AG10803 (cell line): ENCODE measurements around the gene RAP1GAP.
A peak's percentile ranks its signal among the peaks of the same experiment; 100 is the strongest.

Experiments used
- DNase-seq: peaks from one replicate; pipeline ENCODE4 v3.0.0; 2010; ENCODE audit warnings: low read depth
- H3K4me3 ChIP-seq: 2 replicates; pipeline ENCODE4 v1.5.1; 2011; ENCODE audit warnings: mild to moderate bottlenecking, low read length, control low read depth
- CTCF ChIP-seq: conservative IDR thresholded peaks from 2 replicates; pipeline ENCODE4 v1.5.1; 2011; ENCODE audit warnings: mild to moderate bottlenecking, low read length, control low read depth, inconsistent platforms

Gene RAP1GAP

DNA sequence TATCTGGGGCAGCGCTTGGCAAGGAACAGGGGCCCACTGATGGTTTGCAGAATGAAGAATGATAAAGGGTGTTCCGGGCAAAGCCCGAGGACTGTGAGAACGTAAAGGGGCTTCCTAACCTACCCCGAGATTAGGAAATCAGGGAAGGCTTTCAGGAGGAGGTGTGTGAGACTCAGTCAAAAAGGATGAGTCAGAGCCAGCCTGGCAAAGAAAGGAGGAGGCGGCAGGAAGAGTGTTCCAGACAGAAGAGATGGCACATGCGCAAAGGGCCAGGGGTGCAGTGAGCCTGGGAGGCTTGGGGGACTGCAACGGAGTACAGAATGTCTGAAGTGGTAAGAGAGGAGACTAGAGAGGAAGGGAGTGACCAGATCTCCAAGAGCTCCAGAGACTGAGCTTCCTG, 70.3 kb downstream of the RAP1GAP start:
- no peak overlapping the region for H3K4me3 ChIP-seq
- TF ChIP-seq CTCF = no peak
- no peak for DNase-seq

DNA sequence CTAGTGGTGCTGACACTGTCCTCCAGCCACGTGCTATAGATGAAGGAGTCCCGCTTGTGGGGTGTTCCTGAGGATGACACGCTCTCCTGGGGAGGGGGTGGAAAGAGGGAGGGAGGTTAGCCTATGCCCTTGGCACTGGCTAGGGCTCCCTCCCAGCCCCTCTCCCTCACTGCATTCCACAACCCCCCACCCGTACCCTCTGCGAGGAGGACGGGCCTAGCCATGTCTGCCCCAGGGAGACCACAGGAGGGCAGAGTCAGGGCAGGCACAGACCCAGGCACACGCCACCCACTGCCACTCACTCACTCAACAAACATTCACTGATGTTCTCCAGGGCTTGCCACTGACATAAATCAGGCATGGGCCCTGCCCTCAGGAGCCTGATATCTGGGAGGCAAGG, 70.7 kb downstream of the RAP1GAP start:
- no peak for TF ChIP-seq CTCF
- H3K4me3 ChIP-seq = no peak overlapping the region
- DNase-seq = no peak

GRCh38 chr1:21597753-21598152, 71.4 kb downstream of the RAP1GAP start:
- H3K4me3 ChIP-seq = no peak overlapping the region
- no peak for TF ChIP-seq CTCF
- no peak for DNase-seq

DNA sequence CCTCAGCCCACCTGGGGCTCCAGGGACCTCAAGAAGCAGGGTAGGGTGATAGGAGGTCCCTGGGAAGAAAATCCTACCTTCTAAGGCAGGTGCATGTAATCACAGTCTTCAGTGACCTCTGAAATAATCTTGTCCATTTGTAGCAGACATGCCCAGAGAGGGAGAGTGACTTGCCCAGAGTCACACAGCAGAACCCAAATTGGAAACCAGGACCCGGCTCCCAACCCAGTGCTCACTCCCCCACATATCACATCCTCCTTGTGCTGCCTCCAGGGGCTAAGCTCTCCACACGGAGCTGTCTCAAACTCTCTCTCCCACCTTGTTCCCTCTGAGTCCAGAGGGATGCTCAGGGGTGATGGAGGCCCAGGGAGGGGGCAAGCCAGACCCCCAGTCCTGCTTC, 72.5 kb downstream of the RAP1GAP start:
- no peak for DNase-seq
- H3K4me3 ChIP-seq = no peak overlapping the region
- no peak for TF ChIP-seq CTCF

- no peak for DNase-seq
- no peak overlapping the region for H3K4me3 ChIP-seq
- no peak for TF ChIP-seq CTCF
These were observed 73.0 kb downstream of the RAP1GAP start for GRCh38 chr1:21596174-21596573.

GRCh38 chr1:21594935-21595897, 73.9 kb downstream of the RAP1GAP start:
- peak; percentile 74 for TF ChIP-seq CTCF
- DNase-seq = peak; percentile 30
- H3K4me3 ChIP-seq = no peak overlapping the region

DNA sequence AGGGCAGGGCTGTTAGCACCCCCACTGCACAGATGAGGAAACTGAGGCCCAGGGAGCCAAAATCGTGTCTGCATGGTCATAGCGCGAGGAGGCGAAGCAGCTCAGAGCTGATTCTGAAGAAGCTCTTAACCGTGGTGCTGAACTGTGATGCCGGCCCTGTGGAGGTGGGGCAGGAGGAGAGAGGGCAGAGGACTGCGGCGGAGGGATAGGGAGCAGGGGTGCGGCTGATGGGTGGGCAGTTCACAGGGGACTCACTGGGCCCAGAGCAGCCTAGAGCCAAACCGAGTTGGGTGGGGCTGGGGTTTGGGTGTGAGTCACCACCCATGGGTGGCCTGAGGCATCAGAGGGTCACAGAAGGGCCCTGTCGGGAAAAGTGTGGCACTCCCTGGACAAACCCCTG, 74.7 kb downstream of the RAP1GAP start:
- TF ChIP-seq CTCF = no peak
- H3K4me3 ChIP-seq = no peak overlapping the region
- no peak for DNase-seq
